Neural progenitor cell (in vitro differentiated cells): ENCODE measurements around the gene TMEM190. TPM values are rescaled to one million over a fixed set of nuclear protein-coding genes. Genes with fewer than 3 reads are reported as not detected.
A peak's percentile ranks its signal among the peaks of the same experiment; 100 is the strongest.

Experiments
- DNase-seq: peaks from one replicate; pipeline ENCODE4 v3.0.0-alpha.2; 2016; ENCODE audit warnings: low spot score
- H2AFZ ChIP-seq: fragments of 200-600 bp; sonication (generic); replicated peaks from 2 replicates; pipeline ENCODE4 v1.6.1; 2016; ENCODE audit warnings: antibody characterized with exemption
- H3F3A ChIP-seq: fragments of 200-600 bp; sonication (generic); 2 replicates; pipeline ENCODE4 v1.6.1; 2016; ENCODE audit warnings: antibody characterized with exemption, low read depth
- H3K27ac ChIP-seq: fragments of 200-600 bp; sonication (generic); 2 replicates; pipeline ENCODE4 v1.5.1; 2016; ENCODE audit warnings: mild to moderate bottlenecking
- H3K27me3 ChIP-seq: fragments of 200-600 bp; sonication (generic); 2 replicates; pipeline ENCODE4 v1.6.1; 2016; ENCODE audit warnings: mild to moderate bottlenecking, moderate library complexity
- H3K36me3 ChIP-seq: fragments of 200-600 bp; sonication (generic); 2 replicates; pipeline ENCODE4 v1.5.1; 2016
- H3K4me1 ChIP-seq: fragments of 200-600 bp; sonication (generic); 2 replicates; pipeline ENCODE4 v1.6.1; 2016; ENCODE audit warnings: mixed run types
- H3K4me2 ChIP-seq: fragments of 200-600 bp; sonication (generic); 2 replicates; pipeline ENCODE4 v1.6.1; 2016
- H3K4me3 ChIP-seq: fragments of 200-600 bp; sonication (generic); 2 replicates; pipeline ENCODE4 v1.5.1; 2016
- H3K79me2 ChIP-seq: fragments of 200-600 bp; sonication (generic); 2 replicates; pipeline ENCODE4 v1.6.1; 2016; ENCODE audit warnings: low read depth
- H3K9ac ChIP-seq: fragments of 200-600 bp; sonication (generic); 2 replicates; pipeline ENCODE4 v1.6.1; 2016
- H3K9me3 ChIP-seq: fragments of 200-600 bp; sonication (generic); 2 replicates; pipeline ENCODE4 v1.5.1; 2016; ENCODE audit warnings: low read depth
- H4K20me1 ChIP-seq: fragments of 200-600 bp; sonication (generic); 2 replicates; pipeline ENCODE4 v1.6.1; 2016; ENCODE audit warnings: low read depth
- H3K27ac Mint-ChIP-seq: 3 replicates; pipeline ENCODE4 v1.8.0; 2021; ENCODE audit warnings: mixed read lengths
- H3K27me3 Mint-ChIP-seq: 2 replicates; pipeline ENCODE4 v1.8.0; 2022; ENCODE audit warnings: low read depth, mild to moderate bottlenecking, inconsistent platforms, moderate library complexity, mixed read lengths; ENCODE audit not compliant: insufficient read depth
- H3K36me3 Mint-ChIP-seq: 3 replicates; pipeline ENCODE4 v1.8.0; 2021; ENCODE audit warnings: mixed read lengths
- H3K4me1 Mint-ChIP-seq: 3 replicates; pipeline ENCODE4 v1.8.0; 2021; ENCODE audit warnings: mixed read lengths
- H3K4me3 Mint-ChIP-seq: 3 replicates; pipeline ENCODE4 v1.8.0; 2021; ENCODE audit warnings: mild to moderate bottlenecking, moderate library complexity, mixed read lengths
- H3K9me3 Mint-ChIP-seq: 3 replicates; pipeline ENCODE4 v1.8.0; 2020; ENCODE audit warnings: mixed read lengths
- EZH2 ChIP-seq: fragments of 200-600 bp; sonication (generic); IDR thresholded peaks from 2 replicates; pipeline ENCODE4 v1.6.1; 2017; ENCODE audit warnings: antibody characterized with exemption, mild to moderate bottlenecking, moderate library complexity
- EZH2phosphoT487 ChIP-seq: fragments of 200-600 bp; sonication (generic); IDR thresholded peaks from 2 replicates; pipeline ENCODE4 v1.6.1; 2017; ENCODE audit warnings: antibody characterized with exemption
- total RNA-seq: library from RNA; depleted of rRNA; stranded (reverse); fragments of >200 nt; gene quantifications from 2 replicates; pipeline ENCODE4 v1.2.3, GENCODE V29; 2015; ENCODE audit warnings: low replicate concordance
- TF ChIP-seq, protein P1 (sequence below): fragments of 200-600 bp; sonication (generic); IDR thresholded peaks from 2 replicates; pipeline ENCODE4 v1.5.1; 2017; ENCODE audit warnings: antibody characterized with exemption, mild to moderate bottlenecking

Gene TMEM190
- total RNA-seq, 1 donor from 2014 or later = not detected

GRCh38 chr19:55336101-55336500 lies 40.5 kb upstream of the TMEM190 start:
- H3K27me3 ChIP-seq = no peaks in the 10 kb centered on the region
- H3K27me3 Mint-ChIP-seq = peaks cover 19% of the 10 kb centered on the region
- H3K79me2 ChIP-seq = peaks cover 13% of the 10 kb centered on the region
- H3K4me1 Mint-ChIP-seq = peaks cover 12% of the 10 kb centered on the region
- no peak overlapping the region for H3K4me3 Mint-ChIP-seq
- no peak for DNase-seq
- H3K9me3 ChIP-seq = no peaks in the 10 kb centered on the region
- no peak overlapping the region for H2AFZ ChIP-seq
- H3K27ac ChIP-seq = no peak overlapping the region
- H3K9ac ChIP-seq = no peak overlapping the region
- no peak overlapping the region for H3K4me3 ChIP-seq
- H4K20me1 ChIP-seq = no peaks in the 10 kb centered on the region
- H3K36me3 ChIP-seq = no peaks in the 10 kb centered on the region
- peaks cover 13% of the 10 kb centered on the region for H3F3A ChIP-seq
- no peaks in the 10 kb centered on the region for H3K9me3 Mint-ChIP-seq
- H3K36me3 Mint-ChIP-seq = no peaks in the 10 kb centered on the region
- no peak overlapping the region for H3K4me2 ChIP-seq
- H3K27ac Mint-ChIP-seq = no peak overlapping the region
- H3K4me1 ChIP-seq = no peaks in the 10 kb centered on the region
- TF ChIP-seq EZH2phosphoT487 (no peak), EZH2 (no peak)
- TF ChIP-seq, protein P1, sequence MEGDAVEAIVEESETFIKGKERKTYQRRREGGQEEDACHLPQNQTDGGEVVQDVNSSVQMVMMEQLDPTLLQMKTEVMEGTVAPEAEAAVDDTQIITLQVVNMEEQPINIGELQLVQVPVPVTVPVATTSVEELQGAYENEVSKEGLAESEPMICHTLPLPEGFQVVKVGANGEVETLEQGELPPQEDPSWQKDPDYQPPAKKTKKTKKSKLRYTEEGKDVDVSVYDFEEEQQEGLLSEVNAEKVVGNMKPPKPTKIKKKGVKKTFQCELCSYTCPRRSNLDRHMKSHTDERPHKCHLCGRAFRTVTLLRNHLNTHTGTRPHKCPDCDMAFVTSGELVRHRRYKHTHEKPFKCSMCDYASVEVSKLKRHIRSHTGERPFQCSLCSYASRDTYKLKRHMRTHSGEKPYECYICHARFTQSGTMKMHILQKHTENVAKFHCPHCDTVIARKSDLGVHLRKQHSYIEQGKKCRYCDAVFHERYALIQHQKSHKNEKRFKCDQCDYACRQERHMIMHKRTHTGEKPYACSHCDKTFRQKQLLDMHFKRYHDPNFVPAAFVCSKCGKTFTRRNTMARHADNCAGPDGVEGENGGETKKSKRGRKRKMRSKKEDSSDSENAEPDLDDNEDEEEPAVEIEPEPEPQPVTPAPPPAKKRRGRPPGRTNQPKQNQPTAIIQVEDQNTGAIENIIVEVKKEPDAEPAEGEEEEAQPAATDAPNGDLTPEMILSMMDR = no peak

GRCh38 chr19:55339105-55339888 lies 37.3 kb upstream of the TMEM190 start, which contains the start of gene KMT5C:
TSS of gene KMT5C (plus strand) at chr19:55339876. CDS start at chr19:55341937, 2,061 bp downstream.
- peak within 1 kb of the TSS; percentile 98 for H3K27ac Mint-ChIP-seq
- H2AFZ ChIP-seq = peak within 1 kb of the TSS; percentile 63
- no peak for TF ChIP-seq EZH2phosphoT487
- TF ChIP-seq, protein P1 = peak; percentile 19
- H3K9ac ChIP-seq = peak within 1 kb of the TSS; percentile 74
- H3K9me3 ChIP-seq = no peaks in the 10 kb centered on the region
- H3K27me3 Mint-ChIP-seq = peaks cover 12% of the 10 kb centered on the region
- peaks cover 26% of the 10 kb centered on the region for H3K79me2 ChIP-seq
- peaks cover 27% of the 10 kb centered on the region for H4K20me1 ChIP-seq
- peak within 1 kb of the TSS; percentile 98 for H3K4me3 Mint-ChIP-seq
- H3K36me3 ChIP-seq = no peaks in the 10 kb centered on the region
- H3K27me3 ChIP-seq = no peaks in the 10 kb centered on the region
- H3K9me3 Mint-ChIP-seq = no peaks in the 10 kb centered on the region
- H3K4me1 Mint-ChIP-seq = peaks cover 18% of the 10 kb centered on the region
- H3F3A ChIP-seq = peaks cover 13% of the 10 kb centered on the region
- peak; percentile 100 for DNase-seq
- peaks cover 8% of the 10 kb centered on the region for H3K4me1 ChIP-seq
- peak within 1 kb of the TSS; percentile 95 for H3K4me3 ChIP-seq
- peaks cover 8% of the 10 kb centered on the region for H3K36me3 Mint-ChIP-seq
- peak within 1 kb of the TSS; percentile 84 for H3K4me2 ChIP-seq
- peak within 1 kb of the TSS; percentile 88 for H3K27ac ChIP-seq

DNA sequence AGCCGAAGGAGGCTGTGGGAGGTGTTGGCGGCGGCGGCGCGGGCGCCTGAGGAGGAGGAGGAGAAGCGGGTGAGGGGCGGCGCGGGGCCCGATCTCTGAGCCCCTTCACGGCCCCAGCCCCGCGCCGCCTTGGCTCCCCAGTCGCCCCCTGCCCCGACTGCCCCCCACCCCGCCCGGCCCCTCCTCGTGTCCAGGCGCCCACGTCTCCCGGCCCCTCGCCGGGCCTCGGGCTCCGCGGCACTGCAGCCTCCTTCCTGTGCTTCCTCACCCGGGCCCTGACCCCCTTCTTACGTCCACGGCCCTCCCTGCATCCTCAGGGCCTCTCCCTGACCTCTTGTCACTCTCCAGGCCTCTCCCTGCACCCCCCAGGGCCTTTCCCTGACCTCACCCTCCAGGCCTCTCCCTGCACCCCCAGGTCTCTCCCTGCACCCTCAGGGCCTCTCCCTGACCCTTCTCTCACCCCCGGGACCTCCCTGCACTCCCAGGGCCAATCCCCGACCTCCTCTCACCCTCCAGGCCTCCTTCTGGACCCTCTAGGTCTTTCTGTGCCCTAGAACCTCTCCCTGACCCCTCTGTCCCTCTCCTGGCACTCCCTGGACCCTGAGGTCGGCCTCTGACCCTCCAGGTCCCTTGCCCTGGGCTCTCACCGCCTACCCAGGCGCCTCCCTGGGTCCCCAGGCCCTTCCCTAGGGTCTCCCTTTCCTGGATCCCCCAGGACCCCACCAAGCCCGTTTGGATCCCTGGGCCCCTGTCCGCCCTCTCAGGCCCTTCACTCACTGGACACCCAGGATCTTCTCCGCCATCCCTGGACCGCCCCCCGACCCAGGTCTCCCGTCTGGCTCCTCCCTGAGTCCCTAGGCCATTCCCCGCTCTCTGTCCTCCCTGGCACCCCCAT lies 36.5 kb upstream of the TMEM190 start:
- Histone ChIP-seq H3F3A (peaks cover 13% of the 10 kb centered on the region), H3K4me3 (peak overlapping the region; percentile 95), H3K27me3 (no peaks in the 10 kb centered on the region), H3K36me3 (no peaks in the 10 kb centered on the region), H3K9me3 (no peaks in the 10 kb centered on the region), H3K4me2 (peak overlapping the region; percentile 84), H3K27ac (peak overlapping the region; percentile 56), H3K4me1 (peaks cover 8% of the 10 kb centered on the region), H2AFZ (no peak overlapping the region), H4K20me1 (peaks cover 27% of the 10 kb centered on the region), H3K9ac (peak overlapping the region; percentile 74), H3K79me2 (peaks cover 26% of the 10 kb centered on the region)
- DNase-seq = no peak
- TF ChIP-seq EZH2phosphoT487 (no peak), EZH2 (no peak)
- TF ChIP-seq, protein P1 = no peak
- H3K27ac Mint-ChIP-seq = peak overlapping the region; percentile 98
- peaks cover 12% of the 10 kb centered on the region for H3K27me3 Mint-ChIP-seq
- peak overlapping the region; percentile 98 for H3K4me3 Mint-ChIP-seq
- peaks cover 21% of the 10 kb centered on the region for H3K4me1 Mint-ChIP-seq
- no peaks in the 10 kb centered on the region for H3K9me3 Mint-ChIP-seq
- peaks cover 8% of the 10 kb centered on the region for H3K36me3 Mint-ChIP-seq
